Neural progenitor cell (in vitro differentiated cells): ENCODE measurements around the gene GSG1. TPM values are rescaled to one million over a fixed set of nuclear protein-coding genes. Genes with fewer than 3 reads are reported as not detected.

ENCODE experiments used
- DNase-seq: peaks from one replicate; pipeline ENCODE4 v3.0.0-alpha.2; 2016; ENCODE audit warnings: low spot score
- H2AFZ ChIP-seq: fragments of 200-600 bp; sonication (generic); replicated peaks from 2 replicates; pipeline ENCODE4 v1.6.1; 2016; ENCODE audit warnings: antibody characterized with exemption
- H3F3A ChIP-seq: fragments of 200-600 bp; sonication (generic); 2 replicates; pipeline ENCODE4 v1.6.1; 2016; ENCODE audit warnings: antibody characterized with exemption, low read depth
- H3K27ac ChIP-seq: fragments of 200-600 bp; sonication (generic); 2 replicates; pipeline ENCODE4 v1.5.1; 2016; ENCODE audit warnings: mild to moderate bottlenecking
- H3K27me3 ChIP-seq: fragments of 200-600 bp; sonication (generic); 2 replicates; pipeline ENCODE4 v1.6.1; 2016; ENCODE audit warnings: mild to moderate bottlenecking, moderate library complexity
- H3K36me3 ChIP-seq: fragments of 200-600 bp; sonication (generic); 2 replicates; pipeline ENCODE4 v1.5.1; 2016
- H3K4me1 ChIP-seq: fragments of 200-600 bp; sonication (generic); 2 replicates; pipeline ENCODE4 v1.6.1; 2016; ENCODE audit warnings: mixed run types
- H3K4me2 ChIP-seq: fragments of 200-600 bp; sonication (generic); 2 replicates; pipeline ENCODE4 v1.6.1; 2016
- H3K4me3 ChIP-seq: fragments of 200-600 bp; sonication (generic); 2 replicates; pipeline ENCODE4 v1.5.1; 2016
- H3K79me2 ChIP-seq: fragments of 200-600 bp; sonication (generic); 2 replicates; pipeline ENCODE4 v1.6.1; 2016; ENCODE audit warnings: low read depth
- H3K9ac ChIP-seq: fragments of 200-600 bp; sonication (generic); 2 replicates; pipeline ENCODE4 v1.6.1; 2016
- H3K9me3 ChIP-seq: fragments of 200-600 bp; sonication (generic); 2 replicates; pipeline ENCODE4 v1.5.1; 2016; ENCODE audit warnings: low read depth
- H4K20me1 ChIP-seq: fragments of 200-600 bp; sonication (generic); 2 replicates; pipeline ENCODE4 v1.6.1; 2016; ENCODE audit warnings: low read depth
- H3K27ac Mint-ChIP-seq: 3 replicates; pipeline ENCODE4 v1.8.0; 2021; ENCODE audit warnings: mixed read lengths
- H3K27me3 Mint-ChIP-seq: 2 replicates; pipeline ENCODE4 v1.8.0; 2022; ENCODE audit warnings: low read depth, mild to moderate bottlenecking, inconsistent platforms, moderate library complexity, mixed read lengths; ENCODE audit not compliant: insufficient read depth
- H3K36me3 Mint-ChIP-seq: 3 replicates; pipeline ENCODE4 v1.8.0; 2021; ENCODE audit warnings: mixed read lengths
- H3K4me1 Mint-ChIP-seq: 3 replicates; pipeline ENCODE4 v1.8.0; 2021; ENCODE audit warnings: mixed read lengths
- H3K4me3 Mint-ChIP-seq: 3 replicates; pipeline ENCODE4 v1.8.0; 2021; ENCODE audit warnings: mild to moderate bottlenecking, moderate library complexity, mixed read lengths
- H3K9me3 Mint-ChIP-seq: 3 replicates; pipeline ENCODE4 v1.8.0; 2020; ENCODE audit warnings: mixed read lengths
- EZH2 ChIP-seq: fragments of 200-600 bp; sonication (generic); IDR thresholded peaks from 2 replicates; pipeline ENCODE4 v1.6.1; 2017; ENCODE audit warnings: antibody characterized with exemption, mild to moderate bottlenecking, moderate library complexity
- EZH2phosphoT487 ChIP-seq: fragments of 200-600 bp; sonication (generic); IDR thresholded peaks from 2 replicates; pipeline ENCODE4 v1.6.1; 2017; ENCODE audit warnings: antibody characterized with exemption
- total RNA-seq: library from RNA; depleted of rRNA; stranded (reverse); fragments of >200 nt; gene quantifications from 2 replicates; pipeline ENCODE4 v1.2.3, GENCODE V29; 2015; ENCODE audit warnings: low replicate concordance
- TF ChIP-seq, protein P1 (sequence below): fragments of 200-600 bp; sonication (generic); IDR thresholded peaks from 2 replicates; pipeline ENCODE4 v1.5.1; 2017; ENCODE audit warnings: antibody characterized with exemption, mild to moderate bottlenecking

GSG1 gene
- total RNA-seq, 1 donor from 2014 or later = not detected

- no peak for DNase-seq
- Mint-ChIP-seq H3K4me3 (no peak overlapping the region), H3K4me1 (peaks cover 12% of the 10 kb centered on the region), H3K27ac (no peak overlapping the region), H3K36me3 (peaks cover 25% of the 10 kb centered on the region), H3K27me3 (peaks cover 2% of the 10 kb centered on the region), H3K9me3 (peaks cover 17% of the 10 kb centered on the region)
- Histone ChIP-seq H3K27ac (no peak overlapping the region), H3K4me2 (no peak overlapping the region), H3K4me3 (no peak overlapping the region), H3F3A (no peaks in the 10 kb centered on the region), H4K20me1 (no peaks in the 10 kb centered on the region), H3K79me2 (peaks cover 31% of the 10 kb centered on the region), H3K27me3 (no peaks in the 10 kb centered on the region), H3K36me3 (peaks cover 5% of the 10 kb centered on the region), H3K4me1 (no peaks in the 10 kb centered on the region), H2AFZ (no peak overlapping the region), H3K9me3 (no peaks in the 10 kb centered on the region), H3K9ac (no peak overlapping the region)
- TF ChIP-seq EZH2 (no peak), EZH2phosphoT487 (no peak)
- TF ChIP-seq, protein P1, sequence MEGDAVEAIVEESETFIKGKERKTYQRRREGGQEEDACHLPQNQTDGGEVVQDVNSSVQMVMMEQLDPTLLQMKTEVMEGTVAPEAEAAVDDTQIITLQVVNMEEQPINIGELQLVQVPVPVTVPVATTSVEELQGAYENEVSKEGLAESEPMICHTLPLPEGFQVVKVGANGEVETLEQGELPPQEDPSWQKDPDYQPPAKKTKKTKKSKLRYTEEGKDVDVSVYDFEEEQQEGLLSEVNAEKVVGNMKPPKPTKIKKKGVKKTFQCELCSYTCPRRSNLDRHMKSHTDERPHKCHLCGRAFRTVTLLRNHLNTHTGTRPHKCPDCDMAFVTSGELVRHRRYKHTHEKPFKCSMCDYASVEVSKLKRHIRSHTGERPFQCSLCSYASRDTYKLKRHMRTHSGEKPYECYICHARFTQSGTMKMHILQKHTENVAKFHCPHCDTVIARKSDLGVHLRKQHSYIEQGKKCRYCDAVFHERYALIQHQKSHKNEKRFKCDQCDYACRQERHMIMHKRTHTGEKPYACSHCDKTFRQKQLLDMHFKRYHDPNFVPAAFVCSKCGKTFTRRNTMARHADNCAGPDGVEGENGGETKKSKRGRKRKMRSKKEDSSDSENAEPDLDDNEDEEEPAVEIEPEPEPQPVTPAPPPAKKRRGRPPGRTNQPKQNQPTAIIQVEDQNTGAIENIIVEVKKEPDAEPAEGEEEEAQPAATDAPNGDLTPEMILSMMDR = no peak
Measured at GRCh38 chr12:13052421-13052820, 51.0 kb downstream of the GSG1 start.

- Histone ChIP-seq H3K4me2 (peak overlapping the region; percentile 10), H3K9ac (no peak overlapping the region), H4K20me1 (no peaks in the 10 kb centered on the region), H3K9me3 (no peaks in the 10 kb centered on the region), H3K36me3 (peaks cover 5% of the 10 kb centered on the region), H2AFZ (no peak overlapping the region), H3K79me2 (peaks cover 52% of the 10 kb centered on the region), H3K4me3 (no peak overlapping the region), H3F3A (no peaks in the 10 kb centered on the region), H3K27ac (no peak overlapping the region), H3K27me3 (no peaks in the 10 kb centered on the region), H3K4me1 (peaks cover 11% of the 10 kb centered on the region)
- peaks cover 12% of the 10 kb centered on the region for H3K36me3 Mint-ChIP-seq
- peaks cover 17% of the 10 kb centered on the region for H3K9me3 Mint-ChIP-seq
- peaks cover 16% of the 10 kb centered on the region for H3K4me1 Mint-ChIP-seq
- no peak overlapping the region for H3K4me3 Mint-ChIP-seq
- TF ChIP-seq, protein P1 = no peak
- TF ChIP-seq EZH2phosphoT487 = no peak
- no peak for TF ChIP-seq EZH2
- no peaks in the 10 kb centered on the region for H3K27me3 Mint-ChIP-seq
- DNase-seq = no peak
- H3K27ac Mint-ChIP-seq = no peak overlapping the region
Measured at GRCh38 chr12:13049816-13050215, 53.7 kb downstream of the GSG1 start.

- Histone ChIP-seq H3K27me3 (peaks cover 9% of the 10 kb centered on the region), H3K4me2 (no peak overlapping the region), H4K20me1 (no peaks in the 10 kb centered on the region), H3K4me3 (no peak overlapping the region), H3K9me3 (no peaks in the 10 kb centered on the region), H3K9ac (no peak overlapping the region), H3K79me2 (peaks cover 39% of the 10 kb centered on the region), H3F3A (peaks cover 2% of the 10 kb centered on the region), H3K4me1 (peaks cover 12% of the 10 kb centered on the region), H3K36me3 (no peaks in the 10 kb centered on the region), H3K27ac (no peak overlapping the region), H2AFZ (no peak overlapping the region)
- Mint-ChIP-seq H3K36me3 (peaks cover 4% of the 10 kb centered on the region), H3K27me3 (no peaks in the 10 kb centered on the region), H3K4me1 (peaks cover 14% of the 10 kb centered on the region), H3K4me3 (no peak overlapping the region), H3K27ac (no peak overlapping the region), H3K9me3 (peaks cover 2% of the 10 kb centered on the region)
- no peak for DNase-seq
- TF ChIP-seq EZH2 (no peak), EZH2phosphoT487 (no peak)
- TF ChIP-seq, protein P1 = no peak
Measured at GRCh38 chr12:13046964-13047363, 56.5 kb downstream of the GSG1 start.
